ENCODE measurements around the gene RBM25.

Gene RBM25

GRCh38 chr14:73026845-73027542 is 31.3 kb upstream of the RBM25 start, which contains the start of gene ZFYVE1 (continued):
- TF ChIP-seq ZSCAN5A (tag by site-specific recombination; IDR thresholded peaks at IDR 0.05) (no peak), ZNF571 (tag by site-specific recombination; IDR thresholded peaks at IDR 0.05) (no peak), ZNF580 (tag by site-specific recombination; IDR thresholded peaks at IDR 0.05) (no peak), ZNF530 (tag by site-specific recombination; IDR thresholded peaks at IDR 0.05; ENCODE audit: low read depth) (no peak), ZNF544 (tag by site-specific recombination; IDR thresholded peaks at IDR 0.05) (no peak), KLF10 (tag by site-specific recombination; IDR thresholded peaks at IDR 0.05) (no peak), YY2 (tag by site-specific recombination; IDR thresholded peaks at IDR 0.05) (no peak), ZSCAN16 (tag by site-specific recombination; IDR thresholded peaks at IDR 0.05) (no peak), ATF2 (tag by site-specific recombination; IDR thresholded peaks at IDR 0.05; ENCODE audit: low read depth) (no peak), ZNF341 (tag by site-specific recombination; IDR thresholded peaks at IDR 0.05; ENCODE audit: low read depth) (peak; percentile 92), ZNF132 (tag by site-specific recombination; IDR thresholded peaks at IDR 0.05; ENCODE audit: borderline replicate concordance) (no peak), ZNF585B (tag by site-specific recombination; IDR thresholded peaks at IDR 0.05) (no peak), ZBTB8A (tag by site-specific recombination; IDR thresholded peaks at IDR 0.05) (peak; percentile 87), ZNF664 (tag by site-specific recombination; IDR thresholded peaks at IDR 0.05) (no peak), ZNF138 (tag by site-specific recombination; IDR thresholded peaks at IDR 0.05; ENCODE audit: borderline replicate concordance) (no peak), ZNF146 (tag by site-specific recombination; IDR thresholded peaks at IDR 0.05) (no peak), ZFHX2 (tag by site-specific recombination; conservative IDR thresholded peaks at IDR 0.05) (peak; percentile 92), ZNF148 (tag by site-specific recombination; IDR thresholded peaks at IDR 0.05; ENCODE audit: borderline replicate concordance) (no peak), ZNF202 (tag by site-specific recombination; IDR thresholded peaks at IDR 0.05; ENCODE audit: borderline replicate concordance) (no peak), KLF1 (tag by site-specific recombination; IDR thresholded peaks at IDR 0.05) (peak; percentile 89; the same call in 1 of the 2 replicates), ZNF558 (tag by site-specific recombination; IDR thresholded peaks at IDR 0.05) (no peak), KLF9 (tag by site-specific recombination; IDR thresholded peaks at IDR 0.05; ENCODE audit: low read depth) (peak; percentile 80), ZNF518A (tag by site-specific recombination; conservative IDR thresholded peaks at IDR 0.05; ENCODE audit: low read depth) (peak; percentile 44; the same call in 1 of the 2 replicates), ZFP41 (tag by site-specific recombination; IDR thresholded peaks at IDR 0.05; ENCODE audit: borderline replicate concordance) (no peak), ZNF280D (tag by site-specific recombination; IDR thresholded peaks at IDR 0.05) (no peak)

Measured in HEK293 (cell line).